ENCODE data around the gene PTH2R.
"Not testable (repeated sequence)": the region's sequence is repeated elsewhere in the genome, so short reads cannot be mapped to it uniquely, and the experiment has no call there.

The PTH2R gene

GRCh38 chr2:208489687-208490086 is 83.1 kb downstream of the PTH2R start:
- no peak for DNase-seq

- DNase-seq: no peak
Observed at GRCh38 chr2:208490492-208490891, 83.9 kb downstream of the PTH2R start.

GRCh38 chr2:208491641-208492040 is 85.0 kb downstream of the PTH2R start:
- no peak for DNase-seq

GRCh38 chr2:208492069-208492468 is 85.5 kb downstream of the PTH2R start:
- no peak for DNase-seq

GRCh38 chr2:208493186-208493585 is 86.6 kb downstream of the PTH2R start:
- DNase-seq: no peak

GRCh38 chr2:208496129-208496528 is 89.5 kb downstream of the PTH2R start:
- DNase-seq: no peak

GRCh38 chr2:208501206-208501605 is 94.6 kb downstream of the PTH2R start:
- no peak for DNase-seq

GRCh38 chr2:208502288-208502687 is 95.7 kb downstream of the PTH2R start:
- no peak for DNase-seq

- DNase-seq: not testable (repeated sequence)
Observed at GRCh38 chr2:208505365-208505764, 98.8 kb downstream of the PTH2R start.

- DNase-seq: no peak
Observed at GRCh38 chr2:208509586-208509985, 103.0 kb downstream of the PTH2R start.

GRCh38 chr2:208511016-208511415 is 104.4 kb downstream of the PTH2R start:
- no peak for DNase-seq

- no peak for DNase-seq
Observed at GRCh38 chr2:208511573-208511972, 105.0 kb downstream of the PTH2R start.

- no peak for DNase-seq
Observed at GRCh38 chr2:208515099-208515498, 108.5 kb downstream of the PTH2R start.

- not testable (repeated sequence) for DNase-seq
Observed at GRCh38 chr2:208523069-208523468, 116.5 kb downstream of the PTH2R start.

- DNase-seq: not testable (repeated sequence)
Observed at GRCh38 chr2:208525165-208525564, 118.6 kb downstream of the PTH2R start.

- DNase-seq: no peak
Observed at GRCh38 chr2:208529796-208530195, 123.2 kb downstream of the PTH2R start.

GRCh38 chr2:208531361-208531760 is 124.8 kb downstream of the PTH2R start:
- DNase-seq: no peak

GRCh38 chr2:208535578-208535977 is 129.0 kb downstream of the PTH2R start:
- DNase-seq: not testable (repeated sequence)

- DNase-seq: no peak
Observed at GRCh38 chr2:208541461-208541988, 134.9 kb downstream of the PTH2R start.

GRCh38 chr2:208541989-208542464 is 135.4 kb downstream of the PTH2R start:
- no peak for DNase-seq

GRCh38 chr2:208542465-208543041 is 136.0 kb downstream of the PTH2R start:
- DNase-seq: no peak
